NCI-H1105 (cell line): Measurements from ENCODE around the gene AHRR.
A peak's percentile ranks its signal among the peaks of the same experiment; 100 is the strongest.
"Not testable (repeated sequence)": the region's sequence is repeated elsewhere in the genome, so short reads cannot be mapped to it uniquely, and the experiment has no call there.

Experiments
- DNase-seq: peaks from one replicate; lab custom pipeline; 2025; lab: John Stamatoyannopoulos, UW

Gene AHRR

DNA sequence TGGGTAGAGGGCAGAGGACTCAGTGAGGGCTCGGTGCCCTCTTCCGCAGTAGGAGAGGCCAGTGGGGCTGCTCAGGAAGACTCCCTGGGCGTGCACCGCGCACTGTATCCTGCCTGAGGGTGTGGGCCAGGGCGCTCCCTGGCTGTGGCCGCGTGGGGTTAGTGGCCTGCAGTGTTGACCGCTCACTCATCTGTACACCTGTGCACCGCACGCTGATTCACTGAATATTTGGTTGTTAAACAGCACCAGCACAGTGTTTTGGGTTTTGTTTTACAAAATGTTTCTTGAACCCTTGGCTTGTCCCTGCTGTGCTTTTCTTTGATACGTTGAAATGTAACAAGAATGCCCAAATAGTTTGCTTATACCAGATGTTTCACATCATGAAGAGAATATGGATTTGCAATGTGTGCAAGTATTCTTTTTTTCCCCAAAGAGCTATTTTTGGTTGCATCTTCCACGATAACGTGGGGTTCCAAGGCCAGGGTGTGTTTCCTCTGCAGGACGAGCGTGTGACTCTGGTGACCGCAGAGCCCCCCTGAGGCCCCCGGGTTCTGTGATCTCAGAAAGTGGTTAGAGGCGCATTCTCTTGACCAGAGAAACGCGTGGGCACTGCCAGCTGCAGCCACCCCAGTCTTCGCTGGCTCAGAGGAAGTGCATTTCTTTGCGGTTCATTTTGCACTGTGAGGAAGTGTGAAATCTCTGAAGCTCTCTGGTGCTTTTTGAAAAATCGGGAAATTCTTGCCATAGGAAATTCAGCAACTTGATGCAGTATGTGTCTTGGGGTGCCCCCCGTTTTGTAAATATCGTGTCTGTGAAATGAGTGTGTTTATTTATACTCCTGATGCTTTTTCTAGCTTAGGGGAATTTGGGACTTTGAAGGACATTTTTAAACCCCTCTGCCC lies 46.9 kb downstream of the AHRR start:
- no peak for DNase-seq

DNA sequence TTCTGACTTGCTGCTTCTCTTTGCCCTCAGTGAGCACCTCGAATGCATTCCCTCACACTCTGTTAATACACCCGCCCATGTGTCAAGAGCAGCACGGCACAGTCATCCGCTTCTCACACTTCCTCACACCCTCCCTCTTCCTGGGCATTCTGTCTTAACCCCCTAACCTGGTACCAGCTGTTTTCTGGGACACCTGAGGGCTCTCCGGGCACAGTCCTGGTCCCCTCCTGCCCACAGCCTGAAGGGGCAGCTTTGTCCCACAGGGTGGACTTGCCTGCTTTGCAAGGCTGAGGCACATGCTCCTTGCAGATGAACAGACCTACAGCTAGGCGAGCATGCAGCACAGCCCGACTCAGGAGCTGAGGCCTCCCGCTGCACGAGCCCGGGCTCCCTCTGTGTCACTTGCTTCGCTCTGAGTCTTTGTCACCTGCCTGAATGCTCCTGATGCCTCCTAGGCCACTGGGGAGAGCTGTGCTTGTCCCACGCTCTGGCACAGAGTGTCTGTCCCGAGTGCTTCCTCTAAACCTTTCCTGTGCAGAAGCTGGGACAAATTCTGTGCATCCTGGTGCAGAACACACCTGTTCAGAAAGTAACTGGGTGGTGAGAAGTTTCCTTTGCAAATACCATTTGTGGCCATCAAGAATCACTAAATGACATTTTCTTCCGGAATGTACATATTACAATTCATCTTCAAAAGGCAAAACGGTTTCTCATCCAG lies 47.8 kb downstream of the AHRR start:
- DNase-seq = no peak

DNA sequence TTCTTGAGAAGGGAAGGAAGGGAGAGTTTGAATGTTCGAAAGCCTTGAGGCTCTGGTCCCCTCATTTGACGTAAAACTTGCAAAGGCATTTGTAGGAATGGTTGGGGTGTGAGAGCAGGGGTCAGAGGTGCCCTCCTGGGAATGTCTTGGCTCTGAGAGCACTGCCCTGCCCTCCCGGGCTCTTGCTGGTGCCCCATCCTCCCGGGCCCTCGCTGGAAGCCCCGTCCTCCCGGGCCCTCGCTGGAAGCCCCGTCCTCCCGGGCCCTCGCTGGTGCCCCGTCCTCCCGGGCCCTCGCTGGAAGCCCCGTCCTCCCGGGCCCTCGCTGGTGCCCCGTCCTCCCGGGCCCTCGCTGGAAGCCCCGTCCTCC lies 48.3 kb downstream of the AHRR start:
- not testable (repeated sequence) for DNase-seq

DNA sequence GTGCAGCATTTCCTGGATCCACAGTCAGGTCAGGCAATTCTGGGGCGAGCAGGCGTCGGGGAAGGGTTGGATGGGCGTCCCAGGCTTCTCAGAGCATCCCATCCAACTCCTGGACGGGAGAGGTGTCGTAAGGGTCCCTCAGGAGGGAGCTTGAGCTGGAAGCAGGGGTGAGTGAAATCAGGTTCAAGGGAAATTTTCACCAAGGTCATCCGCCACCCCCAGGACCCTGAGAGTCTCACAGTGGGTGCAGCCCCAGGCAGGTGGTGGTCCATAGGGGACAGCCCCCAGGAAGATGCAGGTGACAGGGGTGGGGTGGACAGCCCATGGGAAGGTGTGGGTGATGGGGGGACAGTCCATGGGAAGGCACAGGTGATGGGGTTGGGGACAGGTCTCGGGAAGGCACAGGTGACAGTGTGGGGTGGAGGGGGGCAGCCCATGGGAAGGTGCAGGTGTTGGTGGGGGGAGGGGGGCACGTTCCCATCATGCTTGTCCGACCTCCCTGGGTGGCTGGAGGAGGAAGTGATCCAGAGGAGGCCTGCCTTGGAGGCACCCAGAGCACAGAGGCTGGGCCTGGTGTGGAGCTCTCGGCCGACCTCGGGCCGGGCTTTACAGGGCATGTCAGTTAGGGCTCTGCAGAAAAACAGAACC lies 48.9 kb downstream of the AHRR start:
- no peak for DNase-seq

DNA sequence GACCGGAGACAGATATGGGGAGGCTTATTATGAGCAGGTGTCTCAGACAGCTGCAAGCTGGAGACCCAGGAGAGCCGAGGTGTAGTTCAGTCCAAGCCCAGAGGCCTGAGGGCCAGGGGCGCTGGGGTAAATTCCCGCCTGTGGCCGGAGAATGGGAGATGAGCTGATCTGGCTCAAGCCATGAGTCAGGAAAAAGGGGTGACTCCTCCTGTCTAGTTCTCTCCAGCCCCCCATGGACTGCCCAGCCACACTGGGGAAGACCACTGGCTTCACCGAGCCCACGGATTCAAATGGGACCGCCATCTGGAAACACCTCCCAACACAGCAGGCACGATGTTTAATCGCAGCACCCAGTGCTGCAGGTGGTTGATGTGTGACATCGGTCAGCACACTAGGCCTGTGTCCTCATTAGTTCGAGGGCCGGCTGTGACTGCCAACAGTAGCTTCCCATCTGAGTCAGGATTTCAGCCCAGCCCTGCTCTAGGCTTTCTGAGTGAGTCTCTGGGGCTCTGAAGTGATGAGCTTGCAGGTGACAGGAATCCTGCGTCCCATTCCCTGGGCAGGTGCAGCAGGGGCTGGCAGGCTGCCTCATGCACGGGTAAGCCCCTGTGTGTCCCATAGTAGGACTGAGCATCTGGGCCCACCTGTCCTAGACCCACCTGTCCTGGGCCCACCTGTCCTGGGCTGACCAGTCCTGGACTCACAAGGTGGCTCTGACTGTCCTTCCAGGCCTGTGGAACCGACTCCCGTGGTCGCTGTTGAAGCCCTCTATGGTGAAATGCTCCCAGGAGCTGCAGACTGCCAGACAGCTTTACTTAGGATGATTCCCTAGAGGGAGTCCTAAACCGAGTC lies 49.7 kb downstream of the AHRR start:
- DNase-seq = no peak

DNA sequence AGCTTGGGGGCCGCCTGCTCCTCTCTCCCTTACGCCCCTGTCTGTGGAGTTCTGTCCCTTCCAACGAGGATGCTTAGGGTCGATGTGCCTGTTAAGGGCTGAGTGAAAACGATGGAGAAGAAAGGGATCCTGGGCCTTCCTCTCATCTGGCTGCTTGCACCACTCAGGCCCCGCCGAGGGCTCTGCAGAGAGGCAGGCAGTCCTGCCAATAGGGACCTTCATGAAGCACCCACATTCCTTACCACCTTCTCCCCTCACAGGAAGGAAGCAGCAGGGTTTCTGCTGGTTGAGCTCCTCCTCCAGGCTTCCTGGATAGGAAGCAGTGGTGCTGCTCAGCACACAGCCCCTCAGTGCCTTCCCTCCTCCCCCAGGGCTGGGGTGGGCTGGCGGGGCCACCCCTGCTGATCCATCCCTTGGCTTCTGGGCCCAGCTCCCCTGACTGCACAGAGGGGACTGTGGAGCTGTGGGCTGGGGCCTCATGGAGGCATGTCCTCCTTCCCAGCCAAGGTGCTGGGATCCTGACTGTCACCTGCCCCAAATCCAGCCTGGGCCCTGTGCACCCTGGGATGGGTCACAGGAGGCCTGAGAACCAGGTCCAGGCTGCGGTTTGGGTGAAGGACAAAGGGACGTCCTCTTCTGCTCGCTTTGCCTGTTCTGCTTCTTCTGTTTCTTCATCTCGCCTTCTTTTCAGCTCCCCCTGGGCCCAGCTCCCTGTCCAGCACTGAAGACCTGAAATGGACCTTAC lies 50.5 kb downstream of the AHRR start:
- DNase-seq = no peak

DNA sequence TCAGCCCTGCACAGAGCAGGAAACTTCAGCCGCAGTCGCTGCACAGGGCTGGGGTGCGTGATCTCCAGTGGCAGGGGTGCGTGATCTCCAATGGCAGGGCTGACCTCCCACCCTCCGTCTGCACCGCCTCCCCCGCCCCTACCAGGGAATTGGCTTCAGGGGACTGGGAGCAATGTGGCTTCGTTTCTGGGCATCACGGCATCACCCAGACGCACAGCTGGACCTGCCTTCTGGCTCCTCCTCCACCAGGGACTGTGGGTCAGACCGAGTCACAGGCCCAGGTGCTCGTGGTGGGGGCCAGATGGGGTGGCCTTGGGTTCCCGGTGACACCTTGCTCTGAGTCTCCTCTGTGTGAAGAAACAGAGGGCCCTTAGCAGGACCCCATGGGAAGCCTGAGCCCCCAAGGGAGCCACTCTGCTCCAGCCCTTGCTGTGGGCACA lies 51.1 kb downstream of the AHRR start:
- DNase-seq = no peak

DNA sequence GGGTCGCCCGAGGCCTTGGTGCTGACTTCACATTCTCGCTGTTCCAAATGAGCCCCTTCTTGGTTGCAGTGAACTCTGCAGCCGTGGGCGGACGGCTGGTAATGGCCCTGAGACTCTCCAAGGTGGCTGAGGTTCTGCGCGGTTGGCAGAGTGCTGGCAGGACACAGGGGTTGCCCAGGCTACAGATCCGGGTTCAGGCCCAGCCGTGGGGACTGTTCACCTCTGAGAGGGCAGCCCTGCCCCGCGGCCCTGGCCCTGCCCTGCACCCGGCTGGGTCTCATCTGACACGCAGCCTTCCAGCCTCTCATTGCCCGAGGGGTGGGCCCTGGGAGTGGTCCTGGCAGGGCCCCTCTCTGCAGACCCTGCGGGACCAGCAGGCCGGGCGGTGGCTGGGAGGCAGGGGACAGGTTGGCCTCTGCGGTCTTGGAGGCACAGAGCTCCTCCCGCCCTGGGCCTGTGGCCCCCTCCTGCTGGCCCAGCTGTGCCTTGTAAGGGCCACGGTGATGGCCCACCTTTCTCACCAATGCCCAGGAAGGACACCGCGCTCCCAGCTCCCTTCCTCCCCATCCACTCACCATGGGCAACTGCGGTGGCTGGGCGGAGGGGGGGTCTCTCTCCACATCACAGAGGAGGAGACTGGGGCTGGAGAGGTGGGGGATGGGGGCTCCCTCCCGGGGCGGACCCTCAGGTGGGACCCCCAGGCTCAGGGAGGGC lies 51.6 kb downstream of the AHRR start:
- no peak for DNase-seq

DNA sequence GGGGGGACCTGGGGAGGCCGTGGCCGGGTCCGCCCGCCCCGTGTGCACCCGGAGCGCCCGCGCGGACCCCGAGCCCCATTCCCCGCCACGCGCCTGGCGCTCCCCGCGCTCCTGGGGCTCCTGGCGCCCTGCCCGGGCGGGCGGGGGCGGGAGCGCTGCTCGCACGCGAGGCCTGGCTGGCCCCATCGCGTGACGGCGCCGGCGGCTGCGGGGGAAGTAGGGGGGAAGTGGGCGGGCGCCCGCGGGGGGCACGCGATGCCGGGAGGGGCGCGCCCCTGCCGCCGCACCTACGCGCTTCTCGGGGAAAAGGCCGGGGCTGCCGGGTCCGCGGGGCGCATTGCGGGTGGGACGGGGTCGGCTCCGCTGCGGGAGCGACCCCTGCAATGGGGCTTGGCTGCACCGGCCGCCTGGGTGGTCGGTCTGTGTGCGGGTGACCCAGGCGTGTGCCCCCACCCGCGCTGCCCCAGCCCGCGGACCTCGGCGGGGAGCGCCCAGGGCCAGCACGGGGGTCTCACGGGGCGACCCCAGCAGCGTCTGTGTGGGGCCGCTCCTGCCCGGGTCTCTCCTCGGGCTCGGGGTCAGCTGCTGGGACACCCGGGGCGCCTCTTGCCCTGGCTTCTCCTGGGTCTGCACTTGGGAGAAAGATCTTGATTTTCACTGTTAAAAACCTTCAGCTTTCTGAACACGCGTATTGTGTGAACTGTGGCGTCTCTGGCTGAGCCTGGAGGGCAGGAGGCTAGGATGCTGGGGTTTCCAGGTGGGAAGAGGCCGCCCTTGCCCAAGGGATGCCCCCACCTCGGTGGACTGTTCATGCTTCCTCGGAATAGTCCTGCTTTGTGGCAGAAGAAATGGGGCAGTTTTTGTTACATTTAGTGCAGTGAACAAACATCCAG lies 52.4 kb downstream of the AHRR start:
- peak; percentile 46 for DNase-seq

DNA sequence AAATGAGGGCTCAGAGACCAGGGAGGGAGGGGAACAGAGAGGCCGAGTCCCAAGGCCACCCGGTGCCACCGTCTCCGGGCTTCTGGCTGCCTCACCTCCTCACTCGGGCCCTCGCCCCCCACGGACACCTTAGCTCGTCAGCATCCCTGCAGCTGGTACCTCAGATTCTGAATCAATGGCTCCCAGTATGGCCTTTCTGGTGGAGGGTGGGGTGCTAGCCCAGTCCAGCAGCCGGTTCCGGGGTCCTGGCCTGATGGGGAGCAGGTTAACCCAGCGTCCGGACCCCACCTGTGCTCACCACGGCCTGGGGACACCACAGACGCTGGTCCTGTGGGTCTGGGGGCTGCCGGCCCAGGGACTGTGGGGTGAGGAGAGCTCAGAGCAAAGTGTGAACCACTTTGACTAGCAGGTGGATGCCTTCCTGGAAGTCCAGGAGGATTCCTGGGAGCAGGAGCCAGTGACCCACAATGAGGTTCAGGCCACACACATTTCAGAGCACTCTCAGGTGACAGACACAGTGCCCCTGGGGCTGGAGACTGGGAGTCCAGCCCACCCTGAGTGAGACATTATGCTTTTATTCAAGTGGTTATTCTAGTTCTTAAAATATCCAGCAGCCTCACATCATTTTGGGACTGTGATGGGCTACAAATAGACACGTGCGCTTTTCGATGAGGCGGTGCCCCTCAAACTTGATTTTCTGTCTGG lies 53.3 kb downstream of the AHRR start:
- DNase-seq = no peak

DNA sequence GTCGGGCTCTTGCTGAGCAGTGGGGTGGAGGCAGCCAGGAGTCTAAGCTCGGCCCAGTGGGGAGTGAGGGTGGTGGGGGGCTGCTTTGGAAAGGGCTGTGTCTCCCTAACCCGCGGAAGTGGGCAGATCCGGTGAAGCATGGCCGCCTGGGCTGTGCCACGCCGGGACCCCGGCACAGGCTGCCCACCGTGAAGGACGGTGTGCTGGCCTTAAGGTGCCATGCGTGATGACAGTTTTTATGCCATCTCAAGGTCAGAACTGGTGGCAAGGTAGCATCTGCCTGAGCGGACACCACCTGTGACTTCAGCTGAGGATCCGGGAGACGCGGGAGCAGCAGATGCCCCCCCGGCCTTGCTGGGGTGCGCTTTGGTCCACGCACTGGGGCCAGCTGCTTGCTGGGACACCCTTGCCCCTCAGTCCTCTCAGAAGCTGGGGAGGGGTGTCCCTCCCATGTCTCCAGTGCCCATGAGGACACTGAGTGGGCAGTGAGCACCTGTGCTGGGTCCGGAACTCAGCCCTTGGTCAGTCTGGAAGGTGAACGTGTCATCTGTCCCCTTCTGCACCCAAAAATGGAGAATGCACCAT lies 53.9 kb downstream of the AHRR start:
- no peak for DNase-seq

DNA sequence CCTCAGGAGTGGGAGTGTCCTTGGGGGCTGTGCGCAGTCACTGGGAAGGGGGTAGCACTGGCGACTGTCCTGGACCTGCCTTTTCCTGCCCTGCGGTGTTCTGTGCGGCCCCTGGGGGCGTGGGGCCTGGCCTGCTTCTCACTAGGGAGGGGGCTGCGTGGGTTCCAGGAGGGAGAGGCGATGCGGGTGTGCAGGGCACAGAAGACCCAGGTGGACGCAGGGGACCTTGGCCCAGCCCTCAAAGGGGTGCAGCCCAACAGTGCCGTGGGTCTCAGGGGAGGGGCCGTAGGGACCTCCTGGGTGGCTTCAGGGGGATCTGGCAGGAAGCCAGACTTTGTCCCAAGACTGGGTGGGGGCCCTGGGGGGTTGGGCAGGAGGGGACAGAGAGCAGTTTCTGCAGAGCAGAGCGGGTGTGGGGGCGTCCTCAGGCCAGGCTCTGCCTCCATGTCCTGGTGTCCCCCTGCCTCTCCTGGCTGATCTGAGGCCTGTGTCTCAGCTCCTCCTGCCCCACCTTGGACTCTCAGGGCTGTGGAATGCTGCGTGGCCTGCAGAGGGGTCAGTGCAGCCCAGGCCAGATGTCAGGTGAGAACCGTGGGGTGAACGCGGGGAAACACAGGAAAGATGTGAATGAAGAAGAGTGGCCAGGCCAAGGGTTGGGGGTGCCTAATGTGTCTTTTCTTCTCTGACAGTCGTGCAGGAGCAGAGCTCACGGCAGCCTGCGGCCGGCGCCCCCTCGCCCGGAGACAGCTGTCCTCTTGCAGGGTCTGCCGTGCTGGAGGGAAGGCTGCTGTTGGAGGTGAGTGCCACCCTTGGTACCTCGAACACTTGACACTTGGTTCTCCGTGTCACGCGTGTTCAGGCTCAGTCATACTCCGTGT lies 54.6 kb downstream of the AHRR start:
- DNase-seq = no peak

DNA sequence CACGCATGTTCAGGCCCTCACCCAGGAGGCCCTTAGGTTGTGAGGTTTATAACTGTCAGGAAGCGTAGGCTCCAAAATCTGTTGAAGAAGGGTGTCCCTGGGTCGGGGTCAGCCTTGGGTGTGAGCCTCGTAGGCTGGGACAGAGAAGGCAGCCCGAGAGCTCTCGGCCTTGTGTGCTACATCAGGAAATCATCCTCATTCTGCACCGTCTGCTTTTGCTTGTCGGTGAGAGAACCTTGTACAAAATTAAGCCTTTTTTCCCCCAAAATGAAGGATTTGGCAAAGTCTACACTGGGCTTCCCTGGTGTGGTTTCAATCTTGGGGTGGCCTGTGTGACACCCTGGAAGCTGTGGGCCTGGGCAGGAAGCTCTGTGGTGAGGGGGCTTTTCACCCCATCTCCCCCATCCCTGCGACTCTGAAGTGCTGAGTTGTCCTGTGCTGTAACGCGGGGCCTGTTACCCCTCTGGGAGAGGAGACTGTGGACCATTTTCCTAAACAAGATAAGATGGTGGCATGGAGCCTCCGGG lies 55.3 kb downstream of the AHRR start:
- DNase-seq = no peak

DNA sequence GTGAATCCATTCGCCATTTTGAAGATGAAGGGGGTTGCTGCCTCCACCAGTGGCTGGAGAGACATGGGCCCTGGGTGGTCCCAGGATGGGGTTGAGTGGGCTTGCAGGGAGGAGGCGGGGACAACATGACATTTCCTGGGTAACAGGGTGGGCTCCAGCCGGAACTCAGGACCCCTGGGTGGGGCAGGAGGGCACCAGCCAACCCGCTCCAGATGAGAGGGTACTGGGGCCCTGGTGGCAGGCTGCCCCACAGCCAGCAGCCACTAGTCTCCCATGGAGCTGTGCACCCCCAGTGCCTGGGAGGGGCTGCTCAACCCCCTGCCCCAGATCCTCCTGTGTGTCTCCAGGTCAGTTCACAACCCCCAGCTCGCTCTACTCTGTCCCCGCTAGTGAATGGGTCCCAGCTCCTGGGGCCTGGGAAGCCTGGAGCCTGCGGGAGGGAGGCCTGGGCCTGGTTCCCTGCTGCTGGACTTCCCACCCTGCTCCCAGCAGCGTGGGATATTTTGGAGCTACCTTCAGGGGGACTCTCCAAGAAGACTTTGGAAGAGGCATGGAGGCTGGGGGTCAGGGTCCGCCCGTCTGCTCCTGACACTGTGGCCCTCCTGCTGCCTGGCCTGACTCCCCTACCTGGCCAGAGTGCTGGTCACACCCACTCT lies 55.9 kb downstream of the AHRR start:
- DNase-seq = no peak

DNA sequence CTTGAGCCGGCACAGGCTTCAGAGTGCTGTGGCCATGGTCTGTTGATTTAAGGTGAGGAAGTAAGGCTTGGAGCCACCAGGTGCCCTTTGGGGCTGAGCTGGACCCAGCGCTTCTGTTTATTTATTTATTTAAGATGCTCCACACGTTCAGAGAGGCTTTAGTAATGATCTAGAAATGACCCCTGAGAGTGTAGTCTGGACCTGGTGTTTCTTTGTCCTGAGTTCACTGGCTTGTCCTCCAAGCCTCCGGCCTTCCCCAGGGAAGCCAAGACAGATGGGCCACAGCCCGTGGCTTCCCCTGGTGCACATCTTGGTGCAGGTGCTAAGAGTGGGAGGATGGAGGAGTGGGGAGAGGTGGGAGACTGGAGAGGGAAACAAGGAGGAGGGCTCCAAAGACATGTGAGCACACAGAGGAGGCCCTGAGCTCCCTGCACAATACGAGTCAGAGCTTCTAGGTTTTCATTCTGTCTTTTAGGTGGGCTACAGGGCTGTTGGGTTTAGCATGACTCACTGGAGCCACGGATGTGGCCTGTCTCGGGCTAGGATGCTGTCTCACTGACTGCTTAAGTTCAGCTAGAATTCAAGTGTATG lies 56.9 kb downstream of the AHRR start:
- DNase-seq = no peak
